NT2/D1 (cell line): Measurements from ENCODE around the gene DGCR8.

Experiments
- YY1 ChIP-seq: IDR thresholded peaks from 2 replicates; pipeline ENCODE4 v1.6.1; 2011; ENCODE audit not compliant: insufficient read length, insufficient read depth
- ZNF274 ChIP-seq: IDR thresholded peaks from 2 replicates; pipeline ENCODE4 v1.6.1; 2011; ENCODE audit warnings: mild to moderate bottlenecking, low read depth, low read length

DNA sequence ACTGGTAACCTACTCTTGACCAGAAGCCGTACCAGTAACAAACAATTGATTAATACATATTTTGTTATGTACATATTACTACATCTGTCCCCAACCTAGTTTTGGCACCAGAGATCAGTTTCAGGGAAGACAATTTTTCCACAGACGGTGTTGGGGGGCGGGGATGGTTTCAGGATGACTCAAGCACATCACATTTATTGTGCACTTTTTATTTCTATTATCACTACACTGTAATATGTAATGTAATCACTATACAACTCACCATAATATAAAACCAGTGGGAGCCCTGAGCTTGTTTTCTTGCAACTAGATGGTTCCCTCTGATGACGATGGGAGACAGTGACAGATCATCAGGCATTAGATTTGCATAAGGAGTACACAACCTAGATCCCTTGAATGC, 15.5 kb downstream of the DGCR8 start:
- TF ChIP-seq ZNF274 = no peak
- TF ChIP-seq YY1 = no peak
